ENCODE results near the gene TPSG1. TPM values are rescaled to one million over a fixed set of nuclear protein-coding genes. Genes with fewer than 3 reads are reported as not detected.

Gene TPSG1
- total and polyA plus RNA-seq, 2 of the 13 experiments (the other 11 are each of a cell fraction or from before 2014, with no cell fraction given): not detected

GRCh38 chr16:1218930-1219611, 6.0 kb downstream of the TPSG1 start (continued):
- TF ChIP-seq ZNF605 (CRISPR knock-in tag; IDR thresholded peaks at IDR 0.05): no peak

- intact Hi-C loops (cut with micrococcal nuclease; ENCODE audit: unreplicated experiment): no loop called here
- Histone ChIP-seq H3K36me3 (replicated peaks in 1 of 2; ENCODE audit: control insufficient read depth in 1 of 2, insufficient read depth in 2 of 2, low read length in 2 of 2) (no peaks in the 10 kb centered on the region; a peak in 1 of 5 replicates), H4K20me1 (ENCODE audit: insufficient read depth, low read length) (no peaks in the 10 kb centered on the region), H3K4me1 (ENCODE audit: insufficient read depth, low read length) (no peaks in the 10 kb centered on the region), H3K27ac (ENCODE audit: extremely low read length, insufficient read depth, low read length) (no peak overlapping the region), H3K79me2 (ENCODE audit: insufficient read depth, low read length) (no peaks in the 10 kb centered on the region), H3K27me3 (ENCODE audit: control insufficient read depth in 1 of 2, insufficient read depth in 2 of 2, low read length in 2 of 2) (peaks cover 0 to 19% of the 10 kb centered on the region in 2 experiments; a peak in 3 of 5 replicates), H3K9me3 (ENCODE audit: low read length) (no peaks in the 10 kb centered on the region), H3K4me2 (ENCODE audit: low read depth, low read length) (no peak overlapping the region), H2AFZ (ENCODE audit: low read length) (no peak overlapping the region), H3K4me3 (replicated peaks in 1 of 3; ENCODE audit: insufficient read depth in 1 of 3, low read depth in 2 of 3, low read length in 3 of 3) (no peak overlapping the region), H3K9ac (ENCODE audit: insufficient read depth, low read depth, low read length) (no peak overlapping the region)
- DNase-seq (ENCODE audit: low spot score) (no peak), FAIRE-seq (no peak), ATAC-seq (no peak)
- TF ChIP-seq PHB2 (IDR thresholded peaks at IDR 0.05; ENCODE audit: partially characterized antibody) (no peak), ZNF503 (CRISPR knock-in tag; IDR thresholded peaks at IDR 0.05) (no peak), HOXA9 (CRISPR knock-in tag; IDR thresholded peaks at IDR 0.05; ENCODE audit: borderline replicate concordance) (no peak), PHF20 (CRISPR knock-in tag; IDR thresholded peaks at IDR 0.05) (no peak), ZNF143 (CRISPR knock-in tag; IDR thresholded peaks at IDR 0.05) (no peak), SMAD3 (CRISPR knock-in tag; IDR thresholded peaks at IDR 0.05) (no peak), ZNF678 (CRISPR knock-in tag; IDR thresholded peaks at IDR 0.05) (no peak), SMC3 (IDR thresholded peaks at IDR 0.05; ENCODE audit: low read length) (no peak), RCOR2 (CRISPR knock-in tag; IDR thresholded peaks at IDR 0.05) (no peak), NFYB (CRISPR knock-in tag; IDR thresholded peaks at IDR 0.05) (no peak), TRIM24 (CRISPR knock-in tag; IDR thresholded peaks at IDR 0.05) (no peak), ZNF180 (CRISPR knock-in tag; IDR thresholded peaks at IDR 0.05; ENCODE audit: borderline replicate concordance, low read depth) (no peak), ATF7-NPFF (CRISPR knock-in tag; IDR thresholded peaks at IDR 0.05; ENCODE audit: low read depth) (no peak), ZNF253 (CRISPR knock-in tag; IDR thresholded peaks at IDR 0.05; ENCODE audit: borderline replicate concordance) (no peak), ZNF563 (CRISPR knock-in tag; IDR thresholded peaks at IDR 0.05) (no peak)
- ChIA-PET CTCF (ENCODE audit: low intra/inter-chr PET ratio, low total read pairs) (no interaction called here), POLR2A (no interaction called here)
- BruUV-seq (replicated peaks): no TSS peak
- in situ Hi-C loops (cut with HindIII; ENCODE audit: extremely low pct_ligation_motif_present, low pct_unique_long_range_greater_than_20kb): loop anchor here (25.0 kb wide), 1 partner anchor 406 kb away; the partner anchor contains the start of gene GNG13
- 67% methylated on average over 17 of the region's 49 CpGs for WGBS (ENCODE audit: low lambda C conversion rate)
Measured at GRCh38 chr16:1218061-1218929, 6.8 kb downstream of the TPSG1 start.

Data from HepG2 (cell line).